ENCODE results near the gene VSIR. TPM values are rescaled to one million over a fixed set of nuclear protein-coding genes. Genes with fewer than 3 reads are reported as not detected.

VSIR gene
- total RNA-seq, 1 experiment from 2014 or later: 57.7 TPM

GRCh38 chr10:71816421-71816851 lies 43.1 kb upstream of the VSIR start:
- ChIA-PET CTCF (no interaction called here), POLR2A (ENCODE audit: unreplicated experiment) (no interaction called here)
- H3K27ac ChIP-seq: no peak overlapping the region
- BruUV-seq (replicated peaks): TSS peak; percentile 48
- intact Hi-C loops (cut with micrococcal nuclease; ENCODE audit: unreplicated experiment): no loop called here
- no peak for TF ChIP-seq CTCF (conservative IDR thresholded peaks at IDR 0.05)
- no peak for TF ChIP-seq EZH2 (IDR thresholded peaks at IDR 0.05; ENCODE audit: low read depth)
- H3K79me2 ChIP-seq (ENCODE audit: low read depth): no peaks in the 10 kb centered on the region
- DNase-seq: no peak
- 0 out of 2 replicates have a peak, but pooled peaks cover 6% of the 10 kb centered on the region for H4K20me1 ChIP-seq (ENCODE audit: insufficient read depth)
- H3K4me2 ChIP-seq: no peak overlapping the region
- no peaks in the 10 kb centered on the region for H3K9me2 ChIP-seq (ENCODE audit: insufficient read depth)
- H3K36me3 ChIP-seq (ENCODE audit: low read depth): peaks cover 32% of the 10 kb centered on the region
- H3K4me1 ChIP-seq (replicated peaks; ENCODE audit: insufficient read depth): no peaks in the 10 kb centered on the region
- no peaks in the 10 kb centered on the region for H3K9me3 ChIP-seq (ENCODE audit: insufficient read depth, low read depth)
- H2AFZ ChIP-seq: no peak overlapping the region
- no peaks in the 10 kb centered on the region for H3K27me3 ChIP-seq (ENCODE audit: insufficient read depth, low read depth)
- no peak overlapping the region for H3K4me3 ChIP-seq
- 0 out of 2 replicates have a peak, but pooled peaks cover 10% of the 10 kb centered on the region for H3F3A ChIP-seq (ENCODE audit: insufficient read depth, low read depth)

GRCh38 chr10:71815515-71816130 lies 42.3 kb upstream of the VSIR start:
- DNase-seq: peak in 1 of 2 experiments; percentile 26
- no peak overlapping the region for H3K27ac ChIP-seq
- 0 out of 2 replicates have a peak, but pooled peaks cover 3% of the 10 kb centered on the region for H4K20me1 ChIP-seq (ENCODE audit: insufficient read depth)
- TF ChIP-seq EZH2 (IDR thresholded peaks at IDR 0.05; ENCODE audit: low read depth) (no peak), CTCF (conservative IDR thresholded peaks at IDR 0.05) (no peak)
- no peaks in the 10 kb centered on the region for H3K27me3 ChIP-seq (ENCODE audit: insufficient read depth, low read depth)
- H3K4me2 ChIP-seq: no peak overlapping the region
- peaks cover 24% of the 10 kb centered on the region for H3K36me3 ChIP-seq (ENCODE audit: low read depth)
- H3K79me2 ChIP-seq (ENCODE audit: low read depth): no peaks in the 10 kb centered on the region
- ChIA-PET POLR2A (ENCODE audit: unreplicated experiment) (no interaction called here), CTCF (no interaction called here)
- BruUV-seq (replicated peaks): no TSS peak
- no peak overlapping the region for H2AFZ ChIP-seq
- no peaks in the 10 kb centered on the region for H3K9me3 ChIP-seq (ENCODE audit: insufficient read depth, low read depth)
- intact Hi-C loops (cut with micrococcal nuclease; ENCODE audit: unreplicated experiment): no loop called here
- H3K9me2 ChIP-seq (ENCODE audit: insufficient read depth): no peaks in the 10 kb centered on the region
- no peak overlapping the region for H3K4me3 ChIP-seq
- H3K4me1 ChIP-seq (replicated peaks; ENCODE audit: insufficient read depth): no peaks in the 10 kb centered on the region
- 0 out of 2 replicates have a peak, but pooled peaks cover 10% of the 10 kb centered on the region for H3F3A ChIP-seq (ENCODE audit: insufficient read depth, low read depth)

GRCh38 chr10:71814922-71815411 lies 41.6 kb upstream of the VSIR start:
- Histone ChIP-seq H3K9me3 (ENCODE audit: insufficient read depth, low read depth) (no peaks in the 10 kb centered on the region), H3K79me2 (ENCODE audit: low read depth) (no peaks in the 10 kb centered on the region), H3K4me1 (replicated peaks; ENCODE audit: insufficient read depth) (no peaks in the 10 kb centered on the region), H3F3A (ENCODE audit: insufficient read depth, low read depth) (0 out of 2 replicates have a peak, but pooled peaks cover 10% of the 10 kb centered on the region), H3K4me3 (no peak overlapping the region), H4K20me1 (ENCODE audit: insufficient read depth) (0 out of 2 replicates have a peak, but pooled peaks cover 3% of the 10 kb centered on the region), H3K9me2 (ENCODE audit: insufficient read depth) (no peaks in the 10 kb centered on the region), H3K27ac (no peak overlapping the region), H3K4me2 (no peak overlapping the region), H3K27me3 (ENCODE audit: insufficient read depth, low read depth) (no peaks in the 10 kb centered on the region), H3K36me3 (ENCODE audit: low read depth) (peaks cover 20% of the 10 kb centered on the region; the same call in 1 of the 2 replicates), H2AFZ (no peak overlapping the region)
- no TSS peak for BruUV-seq (replicated peaks)
- peak in 1 of 2 experiments; percentile 20 for DNase-seq
- intact Hi-C loops (cut with micrococcal nuclease; ENCODE audit: unreplicated experiment): loop anchor here (5.0 kb wide), 3 partner anchors 103 to 503 kb away; partner anchors contain the start of gene CDH23
- TF ChIP-seq CTCF (conservative IDR thresholded peaks at IDR 0.05) (no peak), EZH2 (IDR thresholded peaks at IDR 0.05; ENCODE audit: low read depth) (no peak)
- ChIA-PET CTCF (no interaction called here), POLR2A (ENCODE audit: unreplicated experiment) (no interaction called here)

Data from PC-9 (cell line).